Activated CD4-positive, CD25-positive, alpha-beta regulatory T cell treated with anti-CD3 and anti-CD28 coated beads, Interleukin-2, amount 50 U/mL, for 16 hours (primary cell): ENCODE data around the gene DTX2.
"Not testable (repeated sequence)": the region's sequence is repeated elsewhere in the genome, so short reads cannot be mapped to it uniquely, and the experiment has no call there.

ENCODE experiments used
- DNase-seq: peaks from one replicate; pipeline ENCODE4 v3.0.0-alpha.2; 2020; ENCODE audit warnings: low read depth, low spot score

The DTX2 gene

GRCh38 chr7:76443846-76444245 is 17.7 kb upstream of the DTX2 start:
- DNase-seq: not testable (repeated sequence)

DNA sequence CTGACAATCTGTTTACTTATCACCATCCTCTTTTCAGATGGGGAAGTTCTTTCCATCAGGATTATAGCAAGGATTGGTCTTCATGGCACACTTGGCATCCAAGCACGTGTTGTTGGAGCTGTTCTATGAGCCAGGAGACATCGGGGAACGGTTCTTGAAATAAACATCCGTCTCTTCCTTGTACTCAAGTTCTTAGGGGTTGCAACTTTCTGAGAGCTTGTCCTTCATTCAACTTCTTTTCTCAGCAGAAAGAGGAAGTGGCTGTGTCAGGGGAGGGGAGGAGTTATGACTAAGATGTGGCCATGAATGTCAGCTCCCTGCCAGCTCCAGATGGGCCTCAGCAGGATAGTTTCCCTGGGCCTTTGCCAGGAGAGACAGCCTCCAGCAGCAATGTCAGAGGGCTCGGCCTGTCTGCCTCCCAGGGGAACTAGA is 15.9 kb upstream of the DTX2 start:
- not testable (repeated sequence) for DNase-seq

- DNase-seq: not testable (repeated sequence)
Observed at GRCh38 chr7:76457017-76457416, 4.5 kb upstream of the DTX2 start.

DNA sequence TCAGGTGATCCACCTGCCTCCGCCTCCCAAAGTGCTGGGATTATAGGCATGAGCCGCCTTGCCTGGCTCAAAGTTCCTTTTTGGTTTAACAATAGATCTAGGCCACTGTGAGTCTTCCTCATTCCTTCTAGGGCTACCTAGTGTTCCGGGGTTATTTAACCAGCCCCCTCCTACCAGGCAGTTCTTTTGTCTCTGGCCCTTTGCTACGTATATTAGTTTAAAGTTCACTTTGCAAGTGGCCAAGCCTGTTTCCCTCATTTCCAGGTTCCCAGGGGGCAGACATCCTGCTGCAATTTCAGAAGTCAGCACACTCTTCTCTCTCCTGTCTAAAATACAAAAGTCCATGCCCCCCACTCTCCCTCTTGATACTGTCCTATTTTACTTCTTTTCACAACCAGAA is 3.0 kb upstream of the DTX2 start:
- not testable (repeated sequence) for DNase-seq

DNA sequence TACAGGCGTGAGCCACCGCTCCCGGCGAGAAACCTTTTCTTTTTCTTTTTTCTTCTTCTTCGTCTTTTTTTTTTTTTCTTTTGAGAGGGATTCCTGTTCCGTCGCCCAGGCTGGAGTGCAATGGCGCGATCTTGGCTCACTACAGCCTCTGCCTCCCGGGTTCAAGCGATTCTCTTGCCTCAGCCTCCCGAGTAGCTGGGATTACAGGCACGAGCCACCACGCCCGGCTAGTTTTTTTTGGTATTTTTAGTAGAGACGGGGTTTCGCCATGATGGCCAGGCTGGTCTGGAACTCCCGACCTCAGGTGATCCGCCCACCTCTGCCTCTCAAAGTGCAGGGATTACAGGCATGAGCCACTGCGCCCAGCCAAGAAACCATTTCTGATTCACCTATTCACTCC is 742 bp upstream of the DTX2 start:
- DNase-seq: not testable (repeated sequence)

GRCh38 chr7:76462271-76462882 is 868 bp downstream of the DTX2 start:
- not testable (repeated sequence) for DNase-seq

- DNase-seq: not testable (repeated sequence)
Observed at GRCh38 chr7:76464959-76465358, 3.5 kb downstream of the DTX2 start.

DNA sequence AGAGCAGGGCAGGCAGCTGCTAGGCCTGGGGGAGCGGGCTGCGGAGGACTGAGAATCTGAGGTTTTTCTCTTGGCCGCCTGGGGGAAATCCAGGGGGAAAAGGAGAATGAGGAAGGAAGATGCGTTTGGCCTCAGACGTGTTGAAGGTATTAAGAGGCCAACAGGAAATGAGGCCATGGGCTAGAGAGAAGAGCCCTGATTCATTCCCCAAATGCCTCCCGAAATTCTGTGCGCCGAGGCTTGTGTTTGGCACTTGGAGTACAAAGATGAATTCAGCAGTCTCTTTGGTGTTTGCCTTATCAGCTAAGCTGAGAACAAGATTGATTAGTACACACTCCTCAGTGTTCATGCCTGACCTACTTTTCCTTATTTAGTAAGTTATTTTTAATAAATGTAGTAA is 4.4 kb downstream of the DTX2 start:
- DNase-seq: not testable (repeated sequence)

GRCh38 chr7:76467743-76468404 is 6.4 kb downstream of the DTX2 start:
- not testable (repeated sequence) for DNase-seq

DNA sequence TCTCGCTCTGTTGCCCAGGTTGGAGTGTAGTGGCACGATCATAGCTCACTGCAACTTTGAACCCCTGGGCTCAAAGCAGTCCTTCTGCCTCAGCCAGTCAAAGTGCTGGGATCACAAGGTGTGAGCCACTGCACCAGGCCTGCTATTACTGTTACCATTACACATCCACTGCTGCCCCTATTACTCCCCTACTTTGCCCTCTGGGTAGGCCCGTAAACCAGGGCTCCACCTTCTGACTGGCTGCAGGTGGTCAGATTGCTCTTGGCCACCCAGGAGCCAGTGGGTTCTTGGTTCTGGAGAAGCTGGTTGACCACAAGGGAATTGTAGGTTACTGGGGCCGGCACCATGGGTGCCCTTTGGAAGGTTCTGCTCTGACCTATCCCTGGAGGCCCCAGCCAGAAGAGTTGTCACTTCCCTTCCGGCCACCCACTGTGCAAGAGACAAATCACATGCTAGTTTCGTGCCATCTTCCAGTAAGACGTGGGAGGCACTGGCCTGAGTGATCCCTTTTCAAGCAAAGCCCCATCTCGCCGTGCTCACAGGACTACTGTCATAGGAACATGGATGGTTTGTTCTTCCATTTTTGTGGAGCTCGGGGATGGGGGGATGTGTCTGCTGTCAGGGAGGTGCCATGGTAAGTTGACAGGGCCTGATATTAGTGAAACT is 10.2 kb downstream of the DTX2 start:
- not testable (repeated sequence) for DNase-seq

DNA sequence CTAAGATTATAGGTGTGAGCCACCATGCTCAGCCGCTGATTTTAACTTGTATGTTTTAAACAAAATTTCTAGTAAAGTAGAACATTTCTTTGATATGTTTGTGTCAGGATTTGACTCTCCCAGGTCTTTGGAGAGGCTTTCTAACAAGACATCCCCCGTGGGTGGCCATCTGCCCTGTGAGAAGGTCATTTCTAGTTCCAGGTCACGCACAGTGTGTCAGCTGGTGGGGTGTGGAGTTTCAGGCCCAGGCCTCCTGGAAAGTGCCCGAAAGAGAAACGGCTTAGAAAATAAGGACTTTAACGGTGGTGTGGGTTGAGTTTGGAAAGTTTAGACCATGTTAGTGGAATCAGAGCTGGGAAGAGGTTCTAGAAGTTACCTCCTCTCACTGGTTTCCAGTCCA is 11.6 kb downstream of the DTX2 start:
- not testable (repeated sequence) for DNase-seq

DNA sequence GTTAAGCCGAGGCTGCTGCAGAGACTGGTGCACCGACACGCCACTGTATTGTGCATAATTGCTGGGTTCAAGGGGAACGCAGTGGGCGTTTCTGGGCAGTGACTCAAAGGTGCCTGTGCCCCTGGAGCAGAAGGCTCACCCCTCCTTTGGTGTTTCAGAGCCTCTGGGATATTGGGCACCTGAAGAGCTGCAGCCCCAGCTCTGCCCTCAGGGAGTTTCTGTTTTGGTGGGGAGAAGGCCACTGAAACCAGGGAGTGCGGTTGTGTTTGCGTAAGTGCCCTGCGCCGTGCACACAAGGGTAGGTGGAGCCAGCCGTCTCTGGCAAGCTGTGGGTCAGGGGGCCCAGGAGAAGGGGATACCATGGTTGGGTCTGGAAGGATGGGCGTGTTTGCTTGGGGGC is 14.8 kb downstream of the DTX2 start:
- DNase-seq: not testable (repeated sequence)

DNA sequence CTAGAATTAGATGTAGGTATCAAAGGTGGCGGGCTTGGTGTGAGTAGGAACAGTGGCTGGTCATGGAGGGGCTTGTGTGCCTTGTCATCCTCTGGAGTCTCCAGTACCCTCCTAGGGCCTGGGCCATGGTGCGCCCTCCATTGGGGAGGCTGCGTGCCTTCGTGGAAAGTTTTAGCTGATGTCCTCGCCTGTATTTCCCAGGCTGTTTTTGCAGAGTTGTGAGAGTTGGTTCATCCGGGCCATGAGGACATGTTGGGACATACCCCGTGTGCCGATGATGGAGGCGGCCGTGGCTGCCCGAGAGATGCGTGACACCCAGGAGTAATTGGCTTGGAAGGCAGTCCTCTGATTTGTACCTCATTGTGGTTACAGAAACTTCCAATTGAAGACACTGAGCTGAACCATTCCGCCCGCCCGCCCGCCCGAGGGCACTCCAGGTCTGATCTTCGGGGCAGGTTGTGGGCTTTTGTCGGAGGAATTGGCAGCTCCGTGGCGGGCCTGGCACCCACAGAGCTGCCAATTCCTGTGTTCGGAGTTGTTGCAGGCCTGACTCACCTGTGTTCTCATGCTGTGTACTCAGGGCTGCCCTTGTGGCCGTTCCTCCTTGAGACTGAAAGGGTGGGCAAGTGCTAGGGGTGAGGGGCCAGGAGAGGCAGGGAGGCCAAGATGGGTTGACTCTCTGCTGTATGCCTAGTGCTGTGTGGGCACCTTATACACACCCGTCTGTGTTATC is 15.4 kb downstream of the DTX2 start:
- not testable (repeated sequence) for DNase-seq

DNA sequence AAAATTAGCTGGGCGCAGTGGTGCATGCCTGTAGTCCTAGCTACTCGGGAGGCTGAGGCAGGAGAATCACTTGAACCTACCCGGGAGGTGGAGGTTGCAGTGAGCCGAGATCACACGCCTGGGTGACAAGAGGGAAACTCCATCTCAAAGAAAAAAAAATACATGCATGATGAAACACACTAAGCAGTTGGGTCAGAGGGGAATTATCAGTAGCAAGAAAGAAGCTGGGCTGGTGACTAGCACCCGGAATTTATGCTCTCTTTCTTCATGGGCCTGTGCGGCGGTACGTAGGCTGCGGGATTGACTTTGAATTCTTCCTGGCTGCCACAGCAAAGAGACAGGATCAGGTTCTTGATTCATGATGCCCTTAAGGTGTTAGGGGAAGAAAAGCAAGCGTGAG is 18.1 kb downstream of the DTX2 start:
- not testable (repeated sequence) for DNase-seq

- not testable (repeated sequence) for DNase-seq
Observed at GRCh38 chr7:76480403-76481253, 19.1 kb downstream of the DTX2 start.

DNA sequence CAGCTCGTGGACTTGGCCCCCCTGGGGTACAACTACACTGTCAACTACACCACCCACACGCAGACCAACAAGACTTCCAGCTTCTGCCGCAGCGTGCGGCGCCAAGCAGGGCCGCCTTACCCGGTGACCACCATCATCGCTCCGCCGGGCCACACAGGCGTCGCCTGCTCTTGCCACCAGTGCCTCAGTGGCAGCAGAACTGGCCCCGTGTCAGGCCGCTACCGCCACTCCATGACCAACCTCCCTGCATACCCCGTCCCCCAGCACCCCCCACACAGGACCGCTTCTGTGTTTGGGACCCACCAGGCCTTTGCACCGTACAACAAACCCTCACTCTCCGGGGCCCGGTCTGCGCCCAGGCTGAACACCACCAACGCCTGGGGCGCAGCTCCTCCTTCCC is 21.2 kb downstream of the DTX2 start:
- DNase-seq: not testable (repeated sequence)

DNA sequence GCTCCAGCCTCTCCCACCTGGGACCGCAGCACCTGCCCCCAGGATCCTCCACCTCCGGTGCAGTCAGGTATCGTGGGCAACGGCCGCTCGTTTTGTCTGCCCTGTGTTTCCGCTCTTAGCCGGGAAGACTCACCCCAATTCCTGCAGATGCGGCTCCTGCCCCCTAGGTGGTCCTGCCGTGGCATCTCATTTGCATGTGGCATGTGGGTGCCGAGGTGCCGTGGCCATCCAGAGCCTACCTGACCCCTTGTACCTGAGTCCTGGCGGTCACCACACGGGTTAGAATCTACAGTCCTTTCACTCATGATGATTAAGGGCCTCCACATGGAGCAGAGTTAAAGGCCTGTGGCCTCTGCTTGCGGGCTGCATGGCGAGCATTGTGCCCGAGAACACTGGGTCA is 21.6 kb downstream of the DTX2 start:
- DNase-seq: not testable (repeated sequence)

GRCh38 chr7:76484456-76484855 is 22.9 kb downstream of the DTX2 start:
- DNase-seq: not testable (repeated sequence)

DNA sequence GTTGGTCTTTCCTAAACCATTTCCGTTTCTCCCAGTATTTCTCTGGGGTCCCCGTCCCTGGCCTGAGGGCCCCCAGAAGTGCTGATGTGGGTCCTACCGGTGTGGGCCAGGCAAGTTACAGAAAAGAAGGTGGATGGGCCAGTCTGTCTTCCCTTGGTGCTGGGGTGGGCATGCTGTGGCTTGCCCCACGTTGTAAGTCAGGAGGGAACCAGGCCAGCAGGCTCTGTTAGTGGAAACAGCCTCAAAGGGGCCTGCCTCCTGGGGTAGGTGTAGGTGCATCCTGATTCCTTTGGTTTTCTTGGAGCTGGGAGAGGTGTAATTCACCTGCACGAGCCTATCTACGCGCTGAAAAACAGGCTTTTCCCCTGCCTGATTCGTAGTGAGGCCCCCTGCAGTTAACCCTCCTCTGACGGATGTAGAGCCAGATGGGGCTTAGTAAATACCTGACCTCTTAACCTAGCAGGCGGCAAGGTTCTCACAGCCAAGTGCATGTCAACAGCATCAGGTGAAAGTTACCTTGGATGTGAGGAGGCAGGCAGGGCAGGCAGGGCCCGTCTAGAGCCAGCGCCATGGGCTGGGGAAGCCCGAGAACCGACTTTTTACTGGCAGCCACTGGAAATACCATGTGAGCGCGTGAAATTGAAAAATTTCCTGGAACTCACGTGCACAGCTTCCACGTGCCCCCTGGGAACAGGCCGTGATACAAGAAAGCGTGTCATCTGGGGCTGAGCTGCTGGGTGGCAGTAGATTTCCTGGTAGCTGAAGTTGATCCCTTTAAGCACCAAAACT is 24.5 kb downstream of the DTX2 start:
- DNase-seq: not testable (repeated sequence)

GRCh38 chr7:76486618-76487017 is 25.1 kb downstream of the DTX2 start:
- not testable (repeated sequence) for DNase-seq
